ENCODE measurements around the gene CRELD2.

- TF ChIP-seq CTCF (IDR thresholded peaks at IDR 0.05) (no peak), POLR2A (IDR thresholded peaks at IDR 0.05) (no peak)
Measured at GRCh38 chr22:49928185-49928495, 9.7 kb downstream of the CRELD2 start.

Data from stomach (tissue), 4 donors.